ENCODE results near the gene SMAD6.
"Not testable (repeated sequence)": the region's sequence is repeated elsewhere in the genome, so short reads cannot be mapped to it uniquely, and the experiment has no call there.

Gene SMAD6

DNA sequence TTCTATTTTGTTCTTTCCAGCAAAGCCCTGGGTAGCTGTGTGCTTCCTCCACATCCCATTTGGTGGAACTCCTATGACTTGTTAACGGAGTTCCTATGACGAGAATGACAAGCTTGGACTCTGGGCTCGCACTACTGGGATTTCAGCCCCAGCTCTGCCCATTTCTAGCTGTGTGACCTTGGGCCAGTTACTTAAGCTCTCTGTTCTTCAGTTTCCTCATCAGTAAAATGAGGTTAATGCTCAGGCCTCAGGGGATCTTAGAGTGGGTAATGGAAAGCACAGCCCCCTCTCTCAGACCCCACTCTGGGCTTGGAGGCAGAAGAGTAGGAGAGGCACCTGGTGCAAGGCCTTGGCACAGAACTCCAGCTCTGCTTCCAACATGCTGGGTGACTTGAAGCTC lies 123.1 kb downstream of the SMAD6 start:
- DNase-seq (ENCODE audit: low spot score) = no peak

DNA sequence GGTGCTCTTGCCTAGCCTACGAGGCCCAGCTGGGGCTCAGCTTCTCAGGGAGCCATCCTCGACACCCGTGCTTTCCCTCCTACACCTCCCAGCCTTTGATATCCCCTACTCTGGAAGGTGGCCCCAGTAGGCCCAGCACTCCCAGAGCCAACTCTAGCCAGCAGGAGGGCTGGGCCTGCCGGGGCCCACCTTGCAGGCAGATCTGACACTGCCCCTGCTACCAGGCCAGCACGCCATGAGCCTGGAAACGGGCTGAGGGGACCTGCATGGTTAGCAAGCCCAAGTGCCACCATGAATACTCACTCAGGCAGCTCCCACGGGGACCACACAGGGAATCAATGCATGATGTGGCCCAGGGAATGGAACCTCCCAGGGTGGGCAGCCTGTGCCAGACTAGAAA lies 123.7 kb downstream of the SMAD6 start:
- DNase-seq (ENCODE audit: low spot score) = no peak

DNA sequence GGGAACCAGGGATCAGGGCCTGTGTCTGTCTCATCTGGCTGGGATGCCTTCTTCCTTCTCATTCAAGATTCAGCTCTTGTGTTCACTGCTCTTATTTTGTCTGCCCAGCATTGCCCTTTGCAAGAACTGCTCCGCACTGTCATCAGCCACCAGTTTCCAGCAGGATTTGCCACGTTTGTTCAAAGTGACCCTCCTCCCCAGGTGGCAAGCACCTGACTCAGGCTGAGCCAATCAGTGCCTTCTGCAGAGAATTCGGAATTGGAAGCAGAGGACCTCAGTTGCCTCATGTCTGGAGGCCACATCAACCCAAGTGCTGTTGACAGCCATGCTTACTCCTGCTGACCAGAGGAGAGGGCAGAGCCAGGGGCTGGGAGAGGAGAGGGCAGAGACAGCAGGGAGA lies 124.5 kb downstream of the SMAD6 start:
- no peak for DNase-seq (ENCODE audit: low spot score)

DNA sequence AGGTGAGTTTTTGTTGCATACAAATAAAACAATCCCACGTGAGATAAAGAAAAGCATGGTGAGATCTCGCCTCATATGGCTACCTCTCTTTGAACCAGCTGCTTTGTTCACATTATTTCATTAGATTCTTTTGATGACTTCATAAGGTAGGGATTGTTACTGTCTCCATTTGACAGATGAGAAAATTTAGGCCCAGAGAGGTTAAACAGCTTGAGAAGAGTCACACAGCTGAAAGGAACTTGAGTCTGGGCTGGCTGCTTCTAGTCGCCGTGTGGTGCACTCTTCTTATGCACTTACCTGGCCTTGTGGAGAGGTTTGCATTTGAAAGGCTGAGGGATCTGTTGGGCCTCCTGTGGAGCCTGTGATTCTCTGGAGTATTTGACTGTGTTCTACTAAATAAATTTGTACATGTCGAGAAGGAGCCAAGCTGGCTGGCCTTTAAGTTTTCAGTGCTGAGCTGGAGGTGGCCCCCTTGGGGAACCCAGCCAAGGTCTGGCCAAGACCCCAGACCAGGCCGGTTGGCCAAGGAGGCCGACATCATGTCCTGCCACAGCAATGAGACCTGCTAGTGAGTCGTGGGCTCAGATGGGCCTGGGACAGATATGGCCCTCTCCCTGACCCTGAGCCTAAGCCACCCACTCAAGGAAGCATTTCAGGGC lies 125.1 kb downstream of the SMAD6 start:
- DNase-seq (ENCODE audit: low spot score) = no peak

DNA sequence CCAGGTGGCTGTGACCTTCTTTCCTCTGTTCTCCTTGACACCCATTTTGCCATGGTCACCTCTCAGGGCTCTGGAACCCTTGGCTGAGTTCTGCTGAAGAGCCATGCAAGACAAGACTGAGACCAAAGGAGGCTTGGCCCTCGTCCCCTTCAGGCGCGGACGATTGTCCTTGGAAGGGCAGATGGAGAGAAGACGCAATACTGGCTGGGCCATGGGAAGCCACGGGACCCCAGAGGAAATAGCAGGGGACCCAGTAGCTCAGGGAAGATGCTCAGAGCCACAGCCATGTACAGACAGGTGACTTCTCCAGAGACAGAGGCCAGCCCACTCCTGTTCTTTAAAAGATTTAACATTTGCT lies 125.6 kb downstream of the SMAD6 start:
- DNase-seq (ENCODE audit: low spot score) = no peak

DNA sequence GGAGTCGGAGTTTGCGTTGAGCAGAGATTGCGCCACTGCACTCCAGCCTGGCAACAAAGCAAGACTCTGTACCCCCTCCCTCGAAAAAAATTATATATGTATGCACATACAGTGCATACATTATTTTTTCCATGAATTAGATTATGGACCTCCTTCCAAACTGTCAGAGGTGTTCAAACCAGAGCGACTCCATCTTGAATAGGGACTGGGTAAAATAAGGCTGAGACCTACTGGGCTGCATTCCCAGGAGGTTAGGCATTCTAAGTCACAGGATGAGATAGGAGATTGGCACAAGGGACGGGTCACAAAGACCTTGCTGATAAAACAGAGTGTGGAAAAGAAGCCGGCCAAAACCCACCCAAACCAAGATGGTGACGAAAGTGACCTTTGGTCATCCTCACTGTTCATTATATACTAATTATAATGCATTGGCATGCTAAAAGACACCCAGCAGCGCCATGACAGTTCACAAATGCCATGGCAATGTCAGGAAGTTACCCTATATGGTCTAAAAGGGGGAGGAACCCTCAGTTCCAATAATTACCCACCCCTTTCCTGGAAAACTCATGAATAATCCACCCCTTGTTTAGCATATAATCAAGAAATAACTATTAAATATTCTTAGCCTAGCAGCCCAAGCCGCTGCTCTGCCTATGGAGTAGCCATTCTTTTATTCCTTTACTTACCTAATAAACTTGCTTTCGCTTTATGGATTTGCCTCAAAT lies 126.9 kb downstream of the SMAD6 start:
- not testable (repeated sequence) for DNase-seq (ENCODE audit: low spot score)

DNA sequence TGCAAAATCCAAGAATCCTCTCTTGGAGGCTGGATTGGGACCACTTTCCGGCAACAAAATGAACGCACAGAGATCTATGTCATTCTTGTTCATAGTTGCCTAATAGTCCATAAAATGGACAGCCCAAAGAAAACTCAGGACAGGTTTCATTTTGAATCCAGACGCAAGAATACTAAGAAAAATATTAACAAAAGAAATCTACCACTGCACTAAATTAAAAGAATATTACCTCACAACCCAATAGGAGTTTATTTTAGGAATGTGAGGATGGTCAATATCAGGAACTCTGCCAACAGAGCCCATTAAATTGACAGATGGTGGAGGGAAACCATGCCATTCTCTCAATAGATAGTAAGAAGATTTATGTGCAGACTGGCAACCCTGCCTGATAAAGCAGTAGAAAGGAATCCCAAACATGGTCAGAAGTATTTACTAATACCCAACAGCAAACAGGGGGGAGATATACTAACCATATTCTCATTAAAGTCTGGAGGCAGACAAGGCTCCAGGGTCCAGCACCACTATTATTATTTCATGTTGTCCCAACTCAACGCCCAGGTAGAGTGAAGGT lies 127.6 kb downstream of the SMAD6 start:
- DNase-seq (ENCODE audit: low spot score) = no peak

DNA sequence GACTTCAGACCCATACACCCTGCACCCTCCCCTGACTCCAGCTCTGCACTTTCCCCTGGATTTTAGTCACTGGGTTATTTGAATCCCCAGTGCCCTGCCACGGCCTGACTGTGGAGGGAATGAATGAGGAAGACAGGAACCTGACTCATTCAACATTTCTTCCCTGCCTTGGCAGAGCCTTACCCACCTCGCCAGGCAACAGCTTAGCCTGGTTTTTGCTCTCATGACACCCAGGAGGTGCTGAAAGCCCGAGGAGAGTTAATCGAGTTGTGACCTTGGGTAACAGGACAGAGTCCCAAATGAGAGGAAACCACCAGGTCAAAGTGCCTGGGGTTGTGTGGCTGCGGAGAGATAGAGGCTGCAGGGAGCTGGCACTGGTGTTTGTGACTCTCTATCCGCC lies 128.3 kb downstream of the SMAD6 start:
- no peak for DNase-seq (ENCODE audit: low spot score)

DNA sequence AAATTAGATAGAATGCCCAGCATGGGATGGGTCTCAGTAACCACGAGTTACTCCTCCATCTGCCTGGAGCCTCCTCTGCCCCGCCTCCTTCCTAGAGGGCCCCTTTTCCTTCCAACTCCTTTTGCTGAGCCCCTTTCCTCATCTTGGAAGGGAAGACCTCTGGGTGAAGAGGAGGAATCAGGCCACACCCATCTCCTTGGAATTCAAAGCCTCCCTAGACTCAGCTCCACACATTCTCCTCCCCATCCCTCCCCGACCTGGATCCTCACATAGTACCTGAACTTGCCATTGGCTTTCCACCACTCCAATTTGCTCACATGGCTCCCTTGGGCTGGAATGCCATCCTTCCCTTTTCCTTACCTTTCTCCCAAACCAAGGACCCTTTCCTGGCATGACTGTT lies 128.8 kb downstream of the SMAD6 start:
- no peak for DNase-seq (ENCODE audit: low spot score)

DNA sequence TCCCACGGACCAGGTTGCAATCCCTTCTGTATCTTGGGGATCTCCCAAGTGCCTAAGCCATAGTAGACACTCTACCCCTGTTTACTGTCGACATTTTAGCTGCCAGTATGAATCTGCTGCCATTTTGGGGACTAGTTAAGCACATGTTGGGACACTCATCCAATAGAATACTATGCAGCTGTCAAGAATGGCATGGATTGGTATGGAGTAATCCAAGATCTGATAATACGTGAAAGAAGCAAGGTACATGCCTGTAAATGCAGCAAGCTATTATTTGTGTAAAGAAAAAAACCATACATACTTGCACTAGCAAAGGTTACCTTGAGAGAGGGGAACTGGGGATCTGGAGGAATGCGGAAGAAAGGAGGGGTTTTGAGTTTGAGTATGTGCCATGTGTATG lies 129.3 kb downstream of the SMAD6 start:
- DNase-seq (ENCODE audit: low spot score) = no peak

DNA sequence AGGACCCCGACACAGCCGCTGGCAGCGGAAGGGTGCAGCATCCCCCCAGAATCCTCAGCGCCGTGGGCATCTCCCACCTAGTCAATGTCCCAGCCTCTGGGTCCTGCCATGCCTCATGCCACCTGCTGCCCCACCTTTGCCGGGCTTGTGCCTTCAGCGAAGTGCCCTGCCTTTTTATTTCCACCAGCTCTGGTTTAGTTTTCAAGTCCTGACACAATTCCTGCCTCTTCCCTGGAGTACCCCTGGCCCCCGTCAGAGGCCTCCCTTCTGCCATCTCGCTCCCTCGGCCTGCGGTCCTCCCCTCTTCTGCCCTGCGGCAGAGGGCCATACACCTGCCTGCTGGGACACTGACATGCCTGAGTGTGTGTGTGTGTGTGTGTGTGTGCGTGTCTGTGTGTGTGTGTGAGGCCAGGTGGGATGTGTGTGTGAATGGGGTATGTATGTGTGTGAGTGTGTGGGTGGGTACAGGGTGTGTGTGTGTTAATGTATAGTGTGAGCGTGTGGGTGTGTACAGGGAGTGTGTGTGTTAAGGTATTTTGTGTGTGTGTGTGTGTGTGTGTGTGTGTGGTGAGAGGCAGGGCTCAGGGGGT lies 129.9 kb downstream of the SMAD6 start:
- DNase-seq (ENCODE audit: low spot score) = no peak
